ENCODE data around the gene SMTNL1. TPM values are rescaled to one million over a fixed set of nuclear protein-coding genes. Genes with fewer than 3 reads are reported as not detected.

The SMTNL1 gene
- polyA plus RNA-seq, 2 of the 4 experiments (the other 2 are of a cell fraction), result not detected

DNA sequence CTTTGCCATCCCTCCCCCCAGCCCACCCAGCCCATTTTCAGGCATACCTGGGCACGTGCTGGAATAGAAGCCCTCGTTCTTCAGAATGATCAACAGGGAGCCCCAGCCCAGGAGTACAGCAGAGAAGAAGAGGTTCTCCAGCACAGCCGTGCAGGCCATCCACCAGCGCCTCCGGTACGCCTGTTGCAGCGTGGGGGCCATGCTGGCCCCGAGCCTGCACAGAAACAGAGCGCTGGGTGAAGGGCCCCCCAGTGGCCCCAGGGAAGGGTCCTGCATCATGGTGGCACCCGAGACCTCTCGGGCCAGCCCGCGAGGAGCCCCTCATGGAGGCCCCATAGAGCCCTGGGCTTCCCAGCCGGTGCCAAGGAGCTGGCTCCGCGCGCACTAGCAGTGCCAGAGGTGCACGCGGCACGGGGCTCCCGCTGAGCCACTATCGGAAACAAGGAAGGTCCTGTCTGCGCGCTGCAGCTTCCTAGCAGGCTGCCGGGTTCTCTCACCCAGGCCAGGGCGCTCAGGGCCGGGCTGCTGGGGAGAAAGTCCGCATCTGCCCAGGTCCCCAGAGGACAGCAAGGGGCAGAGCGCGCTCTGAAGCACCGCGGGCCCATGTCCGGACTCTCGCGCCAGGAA, 23.4 kb upstream of the SMTNL1 start:
- POLR2A ChIA-PET, result no interaction called here
- no peak for TF ChIP-seq EHF (CRISPR knock-in tag; IDR thresholded peaks at IDR 0.05)
- TF ChIP-seq, protein P1, sequence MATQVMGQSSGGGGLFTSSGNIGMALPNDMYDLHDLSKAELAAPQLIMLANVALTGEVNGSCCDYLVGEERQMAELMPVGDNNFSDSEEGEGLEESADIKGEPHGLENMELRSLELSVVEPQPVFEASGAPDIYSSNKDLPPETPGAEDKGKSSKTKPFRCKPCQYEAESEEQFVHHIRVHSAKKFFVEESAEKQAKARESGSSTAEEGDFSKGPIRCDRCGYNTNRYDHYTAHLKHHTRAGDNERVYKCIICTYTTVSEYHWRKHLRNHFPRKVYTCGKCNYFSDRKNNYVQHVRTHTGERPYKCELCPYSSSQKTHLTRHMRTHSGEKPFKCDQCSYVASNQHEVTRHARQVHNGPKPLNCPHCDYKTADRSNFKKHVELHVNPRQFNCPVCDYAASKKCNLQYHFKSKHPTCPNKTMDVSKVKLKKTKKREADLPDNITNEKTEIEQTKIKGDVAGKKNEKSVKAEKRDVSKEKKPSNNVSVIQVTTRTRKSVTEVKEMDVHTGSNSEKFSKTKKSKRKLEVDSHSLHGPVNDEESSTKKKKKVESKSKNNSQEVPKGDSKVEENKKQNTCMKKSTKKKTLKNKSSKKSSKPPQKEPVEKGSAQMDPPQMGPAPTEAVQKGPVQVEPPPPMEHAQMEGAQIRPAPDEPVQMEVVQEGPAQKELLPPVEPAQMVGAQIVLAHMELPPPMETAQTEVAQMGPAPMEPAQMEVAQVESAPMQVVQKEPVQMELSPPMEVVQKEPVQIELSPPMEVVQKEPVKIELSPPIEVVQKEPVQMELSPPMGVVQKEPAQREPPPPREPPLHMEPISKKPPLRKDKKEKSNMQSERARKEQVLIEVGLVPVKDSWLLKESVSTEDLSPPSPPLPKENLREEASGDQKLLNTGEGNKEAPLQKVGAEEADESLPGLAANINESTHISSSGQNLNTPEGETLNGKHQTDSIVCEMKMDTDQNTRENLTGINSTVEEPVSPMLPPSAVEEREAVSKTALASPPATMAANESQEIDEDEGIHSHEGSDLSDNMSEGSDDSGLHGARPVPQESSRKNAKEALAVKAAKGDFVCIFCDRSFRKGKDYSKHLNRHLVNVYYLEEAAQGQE (IDR thresholded peaks at IDR 0.05), result no peak
- TF ChIP-seq FOXS1 (CRISPR knock-in tag; IDR thresholded peaks at IDR 0.05), result no peak
- no peak for TF ChIP-seq RARB (CRISPR knock-in tag; IDR thresholded peaks at IDR 0.05)
- TF ChIP-seq, protein P2, sequence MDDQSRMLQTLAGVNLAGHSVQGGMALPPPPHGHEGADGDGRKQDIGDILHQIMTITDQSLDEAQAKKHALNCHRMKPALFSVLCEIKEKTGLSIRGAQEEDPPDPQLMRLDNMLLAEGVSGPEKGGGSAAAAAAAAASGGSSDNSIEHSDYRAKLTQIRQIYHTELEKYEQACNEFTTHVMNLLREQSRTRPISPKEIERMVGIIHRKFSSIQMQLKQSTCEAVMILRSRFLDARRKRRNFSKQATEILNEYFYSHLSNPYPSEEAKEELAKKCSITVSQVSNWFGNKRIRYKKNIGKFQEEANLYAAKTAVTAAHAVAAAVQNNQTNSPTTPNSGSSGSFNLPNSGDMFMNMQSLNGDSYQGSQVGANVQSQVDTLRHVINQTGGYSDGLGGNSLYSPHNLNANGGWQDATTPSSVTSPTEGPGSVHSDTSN (IDR thresholded peaks at IDR 0.05), result no peak
- TF ChIP-seq, protein P3, sequence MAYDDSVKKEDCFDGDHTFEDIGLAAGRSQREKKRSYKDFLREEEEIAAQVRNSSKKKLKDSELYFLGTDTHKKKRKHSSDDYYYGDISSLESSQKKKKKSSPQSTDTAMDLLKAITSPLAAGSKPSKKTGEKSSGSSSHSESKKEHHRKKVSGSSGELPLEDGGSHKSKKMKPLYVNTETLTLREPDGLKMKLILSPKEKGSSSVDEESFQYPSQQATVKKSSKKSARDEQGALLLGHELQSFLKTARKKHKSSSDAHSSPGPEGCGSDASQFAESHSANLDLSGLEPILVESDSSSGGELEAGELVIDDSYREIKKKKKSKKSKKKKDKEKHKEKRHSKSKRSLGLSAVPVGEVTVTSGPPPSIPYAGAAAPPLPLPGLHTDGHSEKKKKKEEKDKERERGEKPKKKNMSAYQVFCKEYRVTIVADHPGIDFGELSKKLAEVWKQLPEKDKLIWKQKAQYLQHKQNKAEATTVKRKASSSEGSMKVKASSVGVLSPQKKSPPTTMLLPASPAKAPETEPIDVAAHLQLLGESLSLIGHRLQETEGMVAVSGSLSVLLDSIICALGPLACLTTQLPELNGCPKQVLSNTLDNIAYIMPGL (CRISPR knock-in tag; IDR thresholded peaks at IDR 0.05; ENCODE audit: borderline replicate concordance), result no peak
- TF ChIP-seq NR3C1 (IDR thresholded peaks at IDR 0.05), result no peak
- TF ChIP-seq HDAC2 (IDR thresholded peaks at IDR 0.05), result no peak
- TF ChIP-seq, protein P4, sequence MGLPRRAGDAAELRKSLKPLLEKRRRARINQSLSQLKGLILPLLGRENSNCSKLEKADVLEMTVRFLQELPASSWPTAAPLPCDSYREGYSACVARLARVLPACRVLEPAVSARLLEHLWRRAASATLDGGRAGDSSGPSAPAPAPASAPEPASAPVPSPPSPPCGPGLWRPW (IDR thresholded peaks at IDR 0.05), result no peak
- TF ChIP-seq, protein P5, sequence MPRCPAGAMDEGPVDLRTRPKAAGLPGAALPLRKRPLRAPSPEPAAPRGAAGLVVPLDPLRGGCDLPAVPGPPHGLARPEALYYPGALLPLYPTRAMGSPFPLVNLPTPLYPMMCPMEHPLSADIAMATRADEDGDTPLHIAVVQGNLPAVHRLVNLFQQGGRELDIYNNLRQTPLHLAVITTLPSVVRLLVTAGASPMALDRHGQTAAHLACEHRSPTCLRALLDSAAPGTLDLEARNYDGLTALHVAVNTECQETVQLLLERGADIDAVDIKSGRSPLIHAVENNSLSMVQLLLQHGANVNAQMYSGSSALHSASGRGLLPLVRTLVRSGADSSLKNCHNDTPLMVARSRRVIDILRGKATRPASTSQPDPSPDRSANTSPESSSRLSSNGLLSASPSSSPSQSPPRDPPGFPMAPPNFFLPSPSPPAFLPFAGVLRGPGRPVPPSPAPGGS (IDR thresholded peaks at IDR 0.05), result no peak
- no peak for TF ChIP-seq BHLHE40 (IDR thresholded peaks at IDR 0.05; ENCODE audit: low read depth, low read length)
- DNase-seq (ENCODE audit: low read depth in 1 of 2, low spot score in 1 of 2) (no peak), FAIRE-seq (no peak), ATAC-seq (peak; percentile 40 to 51; a peak in 5 of 6 replicates)
- CTCF ChIA-PET, result interaction anchor here (0.8 to 8.6 kb wide), 10 partner anchors 10 to 130 kb away, joined by 3 to 119 read pairs (median 4); partner anchors contain the start of gene RTN4RL2
- Histone ChIP-seq H3K4me2 (peak overlapping the region; percentile 91), H3K27ac (peak overlapping the region; percentile 68 to 85; a peak in 5 of 6 replicates), H3K9me3 (no peaks in the 10 kb centered on the region), H3K4me1 (peaks cover 4% of the 10 kb centered on the region; the same call in 1 of the 3 replicates), H3K4me3 (peak overlapping the region; percentile 78)
- WGBS (ENCODE audit: missing lambda C conversion rate), result 83% methylated on average over 14 of the region's 35 CpGs

DNA sequence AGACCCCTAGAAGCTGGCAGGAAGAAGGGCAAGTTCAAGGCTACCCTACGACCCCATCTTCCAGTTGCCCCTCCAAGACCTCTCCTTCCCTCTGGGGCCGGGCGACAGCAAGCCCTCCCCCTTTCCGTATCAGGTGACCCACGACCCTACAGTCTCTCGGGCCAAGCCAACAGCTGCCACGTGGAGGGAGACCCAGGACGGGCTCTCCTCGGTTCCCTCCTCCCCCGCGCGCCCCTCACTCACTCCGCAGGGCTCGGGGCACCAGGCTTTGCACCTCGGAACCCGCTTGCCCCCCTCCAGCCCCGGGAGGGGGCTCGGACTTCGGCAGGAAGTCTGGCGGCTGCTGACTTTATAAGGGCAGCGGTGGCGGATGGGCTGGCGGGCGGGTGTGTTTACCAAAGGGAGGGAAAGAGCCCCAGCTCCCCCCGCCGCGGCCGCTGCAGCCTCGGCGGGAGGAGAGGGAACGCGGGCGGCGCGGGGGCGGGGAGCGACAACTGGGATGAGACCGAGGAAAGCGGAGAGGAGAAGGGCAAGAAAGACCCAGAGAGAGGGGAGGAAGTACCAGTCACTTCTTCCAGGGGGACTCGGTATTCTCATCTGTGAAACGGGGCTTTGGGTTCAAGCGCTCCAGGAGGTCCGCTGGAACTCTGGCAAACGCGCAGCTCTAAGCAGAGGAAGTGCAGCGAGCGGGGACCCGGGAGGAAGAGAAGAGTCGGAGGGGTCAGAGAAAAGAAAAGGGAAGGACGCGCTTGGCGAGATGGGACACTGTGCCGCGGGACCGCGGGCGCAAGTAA, 22.7 kb upstream of the SMTNL1 start:
- 5% methylated on average over 41 of the region's 57 CpGs for WGBS (ENCODE audit: missing lambda C conversion rate)
- DNase-seq (ENCODE audit: low read depth in 1 of 2, low spot score in 1 of 2) (peak in 1 of 2 experiments; percentile 46), FAIRE-seq (no peak), ATAC-seq (peak; percentile 44 to 64)
- CTCF ChIA-PET, result interaction anchor here (0.8 to 8.6 kb wide), 11 partner anchors 10 to 162 kb away, joined by 3 to 119 read pairs (median 5); partner anchors contain the start of gene RTN4RL2
- Histone ChIP-seq H3K27ac (peak overlapping the region; percentile 68 to 85), H3K9me3 (no peaks in the 10 kb centered on the region), H3K4me3 (peak overlapping the region; percentile 78), H3K4me1 (peaks cover 4% of the 10 kb centered on the region; the same call in 1 of the 3 replicates), H3K4me2 (peak overlapping the region; percentile 91)
- POLR2A ChIA-PET, result no interaction called here
- TF ChIP-seq, protein P6, sequence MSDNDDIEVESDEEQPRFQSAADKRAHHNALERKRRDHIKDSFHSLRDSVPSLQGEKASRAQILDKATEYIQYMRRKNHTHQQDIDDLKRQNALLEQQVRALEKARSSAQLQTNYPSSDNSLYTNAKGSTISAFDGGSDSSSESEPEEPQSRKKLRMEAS (IDR thresholded peaks at IDR 0.05), result peak; percentile 23; the same call in 1 of the 2 replicates
- TF ChIP-seq KDM1A (IDR thresholded peaks at IDR 0.05; ENCODE audit: low read depth) (peak; percentile 84), POLR2AphosphoS2 (conservative IDR thresholded peaks at IDR 0.05; ENCODE audit: low read length) (no peak)
